OCI-LY7 (cell line): Measurements from ENCODE around the gene GYPB. TPM values are rescaled to one million over a fixed set of nuclear protein-coding genes. Genes with fewer than 3 reads are reported as not detected.
"Not testable (repeated sequence)": the region's sequence is repeated elsewhere in the genome, so short reads cannot be mapped to it uniquely, and the experiment has no call there.

Source experiments
- Bru-seq: library from RNA; stranded (reverse); fragments of 400-500 nt; gene quantifications from one replicate; lab custom pipeline; 2021; lab: Mats Ljungman, UMichigan
- BruChase-seq, 2 experiments: library from RNA; stranded (reverse); fragments of 400-500 nt; gene quantifications; one replicate each; lab custom pipeline; 2021; lab: Mats Ljungman, UMichigan
- BruUV-seq: library from RNA; stranded (reverse); fragments of 400-500 nt; replicated peaks from 2 replicates; lab custom pipeline; 2021; lab: Mats Ljungman, UMichigan
- CTCF ChIA-PET: fragments of 300-600 bp; sonication (Branson Sonifier 250); formaldehyde crosslinking; loops from one replicate; lab custom pipeline; 2022; ENCODE audit warnings: antibody characterized with exemption; ENCODE audit not compliant: unreplicated experiment; lab: Charles Lee
- POLR2A ChIA-PET: fragments of 300-600 bp; sonication (Branson Sonifier 250); formaldehyde crosslinking; loops from one replicate; lab custom pipeline; 2022; ENCODE audit warnings: antibody characterized with exemption; lab: Charles Lee
- DNase-seq: peaks from one replicate; pipeline ENCODE4 v3.0.0-alpha.2; 2015; ENCODE audit warnings: low spot score
- H2AFZ ChIP-seq: fragments of 200-600 bp; sonication (generic), shearing (Covaris generic); 2 replicates; pipeline ENCODE4 v1.6.1; 2014; ENCODE audit warnings: mild to moderate bottlenecking, antibody characterized with exemption, low read length, moderate library complexity
- H3K27ac ChIP-seq: fragments of 200-600 bp; sonication (generic); 2 replicates; pipeline ENCODE4 v1.5.1; 2014; ENCODE audit warnings: mixed run types, low read depth, mild to moderate bottlenecking, moderate library complexity, low read length, inconsistent platforms; ENCODE audit not compliant: poor library complexity, severe bottlenecking
- H3K36me3 ChIP-seq: fragments of 200-600 bp; sonication (generic); 2 replicates; pipeline ENCODE4 v1.6.1; 2014; ENCODE audit warnings: mild to moderate bottlenecking, antibody characterized with exemption, low read length, moderate library complexity, mixed read lengths; ENCODE audit not compliant: insufficient read depth
- H3K4me1 ChIP-seq: fragments of 200-600 bp; sonication (generic); 2 replicates; pipeline ENCODE4 v1.5.1; 2014; ENCODE audit warnings: mild to moderate bottlenecking, low read length; ENCODE audit not compliant: insufficient read depth, poor library complexity, severe bottlenecking
- H3K4me2 ChIP-seq: fragments of 200-600 bp; sonication (generic); 2 replicates; pipeline ENCODE4 v1.6.1; 2014; ENCODE audit warnings: mild to moderate bottlenecking, low read length
- H3K4me3 ChIP-seq: fragments of 200-600 bp; sonication (generic); 2 replicates; pipeline ENCODE4 v1.5.1; 2014; ENCODE audit warnings: mild to moderate bottlenecking, low read depth, low read length; ENCODE audit not compliant: poor library complexity, severe bottlenecking
- H3K79me2 ChIP-seq: fragments of 200-600 bp; sonication (generic); 2 replicates; pipeline ENCODE4 v1.6.1; 2016; ENCODE audit warnings: low read depth, mild to moderate bottlenecking, low read length, moderate library complexity, mixed read lengths; ENCODE audit not compliant: insufficient read depth
- H3K9me2 ChIP-seq: fragments of 200-600 bp; sonication (generic); 2 replicates; pipeline ENCODE4 v1.6.1; 2016; ENCODE audit warnings: mild to moderate bottlenecking, low read length, mixed read lengths; ENCODE audit not compliant: insufficient read depth
- H3K9me3 ChIP-seq: fragments of 200-600 bp; sonication (generic); 2 replicates; pipeline ENCODE4 v1.6.1; 2014; ENCODE audit warnings: mild to moderate bottlenecking, mixed run types, low read length, mixed read lengths
- H4K20me1 ChIP-seq: fragments of 200-600 bp; sonication (generic); 2 replicates; pipeline ENCODE4 v1.6.1; 2014; ENCODE audit warnings: mild to moderate bottlenecking, antibody characterized with exemption, low read length, moderate library complexity, mixed read lengths; ENCODE audit not compliant: insufficient read depth
- EZH2phosphoT487 ChIP-seq: fragments of 200-600 bp; sonication (generic); IDR thresholded peaks from 2 replicates; pipeline ENCODE4 v1.6.1; 2018; ENCODE audit warnings: low read depth, borderline replicate concordance, mild to moderate bottlenecking, mixed run types, antibody characterized with exemption, low read length, moderate library complexity, mixed read lengths
- intact Hi-C: fragments of 100-400 bp; cut with micrococcal nuclease; formaldehyde crosslinking; loops from one replicate; pipeline ENCODE4 v1.10.0; 2022; ENCODE audit not compliant: unreplicated experiment
- long read RNA-seq: library from polyadenylated mRNA; stranded (forward); transcript quantifications from one replicate; pipeline ENCODE4 v2.0.0, GENCODE V29; 2022
- total RNA-seq, 2 experiments: library from RNA; depleted of rRNA in 1 of 2; stranded (reverse); fragments of >200 nt in 1 of 2; shearing (Covaris generic) in 1 of 2; gene quantifications; 2 replicates each; pipeline ENCODE4 v1.2.3, GENCODE V29; 2014 to 2022
- TF ChIP-seq, protein P1 (sequence below): fragments of 200-600 bp; sonication (generic); conservative IDR thresholded peaks from 2 replicates; pipeline ENCODE4 v1.5.1; 2014; ENCODE audit warnings: mild to moderate bottlenecking, antibody characterized with exemption, low read length, moderate library complexity, mixed read lengths

GYPB gene
- not detected in 2 replicates for total RNA-seq (2014; rRNA removed; shearing (Covaris generic))
- total RNA-seq (2022): not detected in 2 replicates
- not detected for Bru-seq, nascent RNA
- BruChase-seq, experiment 1, labeled RNA remaining after a 6-hour chase: not detected
- not detected for BruChase-seq, experiment 2, labeled RNA remaining after a 2-hour chase
- long read RNA-seq: 0 reads

DNA sequence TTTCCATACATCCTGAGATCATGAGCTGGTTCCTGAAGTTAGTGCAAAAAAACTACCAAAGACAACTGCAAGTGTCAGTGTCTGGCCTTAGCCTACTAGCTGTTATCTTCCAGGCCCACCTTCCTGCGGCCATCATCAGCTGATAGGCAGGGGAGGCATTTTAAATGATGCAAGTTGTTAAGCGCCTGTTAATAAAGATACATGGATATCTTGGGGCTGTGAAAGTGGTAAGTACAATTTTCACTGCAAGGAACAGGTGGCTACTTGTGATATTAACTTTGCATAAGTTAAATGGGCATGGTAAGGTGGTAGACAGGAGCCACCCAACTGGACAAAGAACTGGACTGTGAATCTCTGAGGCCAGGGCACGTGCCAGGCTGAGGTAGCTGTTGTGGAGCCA is at the start of gene GYPB:
Gene GYPB (minus strand): TSS at position 104 of the 400 bp plus-strand sequence. CDS start 93 bp downstream, at position 11.
- H3K4me3 ChIP-seq, H3K4me2 ChIP-seq, H3K27ac ChIP-seq, POLR2A ChIA-PET, H4K20me1 ChIP-seq, CTCF ChIA-PET, H2AFZ ChIP-seq, H3K9me2 ChIP-seq, H3K36me3 ChIP-seq, intact Hi-C loops, H3K4me1 ChIP-seq, BruUV-seq, H3K79me2 ChIP-seq, H3K9me3 ChIP-seq, DNase-seq: not testable (repeated sequence)

DNA sequence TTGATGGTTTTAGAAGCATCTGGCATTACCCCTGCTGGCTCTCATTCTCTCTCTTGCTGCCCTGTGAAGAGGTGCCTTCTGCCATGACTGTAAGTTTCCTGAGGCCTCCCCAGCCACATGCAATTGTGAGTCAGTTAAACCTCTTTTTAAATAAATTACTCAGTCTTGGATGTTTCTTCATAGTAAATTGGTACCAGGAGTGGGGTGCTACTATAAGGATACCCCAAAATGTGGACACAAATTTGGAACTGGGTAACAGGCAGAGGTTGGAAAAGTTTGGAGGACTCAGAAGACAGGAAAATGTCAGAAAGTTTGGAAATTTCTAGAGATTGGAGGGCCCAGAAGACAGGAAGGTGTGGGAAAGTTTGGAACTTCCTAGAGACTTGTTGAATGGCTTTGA is 42.4 kb upstream of the GYPB start:
- CTCF ChIA-PET, H3K4me1 ChIP-seq, H3K9me3 ChIP-seq, intact Hi-C loops, POLR2A ChIA-PET, DNase-seq, H3K4me2 ChIP-seq, H3K27ac ChIP-seq, H3K36me3 ChIP-seq, H3K79me2 ChIP-seq, H2AFZ ChIP-seq, H3K4me3 ChIP-seq, H3K9me2 ChIP-seq, BruUV-seq, H4K20me1 ChIP-seq: not testable (repeated sequence)

DNA sequence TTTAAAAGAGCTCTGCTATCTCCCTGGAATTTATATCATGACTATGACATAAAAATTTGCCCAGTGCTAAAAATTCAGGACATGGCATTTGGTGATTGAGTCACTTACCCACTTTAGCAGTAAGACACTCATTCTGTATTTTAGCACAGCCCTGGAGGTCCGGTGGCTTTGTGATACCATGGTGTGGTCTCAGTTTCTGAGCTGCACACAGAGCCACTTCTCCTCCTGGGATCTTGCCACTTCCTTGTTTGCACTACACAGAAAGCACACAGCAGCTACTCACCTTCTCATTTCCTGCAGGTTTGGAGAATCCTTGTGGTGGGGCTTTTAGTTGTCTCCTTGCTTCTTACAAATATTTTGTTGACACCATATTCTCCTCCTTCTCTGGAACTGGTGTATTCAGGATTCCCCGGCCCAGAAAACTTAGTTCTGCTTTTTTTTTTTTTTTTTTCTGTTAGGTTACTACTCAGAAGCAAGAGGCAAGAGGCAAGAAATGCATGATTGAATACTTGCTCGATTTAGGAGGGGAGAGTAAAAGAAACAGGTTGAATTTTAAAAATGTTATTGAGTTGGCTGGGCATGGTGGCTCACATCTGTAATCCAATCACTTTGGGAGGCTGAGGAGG is 41.2 kb upstream of the GYPB start:
- H3K9me3 ChIP-seq, H2AFZ ChIP-seq, H3K4me3 ChIP-seq, POLR2A ChIA-PET, H3K9me2 ChIP-seq, H3K79me2 ChIP-seq, DNase-seq, BruUV-seq, H3K4me1 ChIP-seq, intact Hi-C loops, H3K4me2 ChIP-seq, H4K20me1 ChIP-seq, CTCF ChIA-PET, H3K27ac ChIP-seq, H3K36me3 ChIP-seq: not testable (repeated sequence)

DNA sequence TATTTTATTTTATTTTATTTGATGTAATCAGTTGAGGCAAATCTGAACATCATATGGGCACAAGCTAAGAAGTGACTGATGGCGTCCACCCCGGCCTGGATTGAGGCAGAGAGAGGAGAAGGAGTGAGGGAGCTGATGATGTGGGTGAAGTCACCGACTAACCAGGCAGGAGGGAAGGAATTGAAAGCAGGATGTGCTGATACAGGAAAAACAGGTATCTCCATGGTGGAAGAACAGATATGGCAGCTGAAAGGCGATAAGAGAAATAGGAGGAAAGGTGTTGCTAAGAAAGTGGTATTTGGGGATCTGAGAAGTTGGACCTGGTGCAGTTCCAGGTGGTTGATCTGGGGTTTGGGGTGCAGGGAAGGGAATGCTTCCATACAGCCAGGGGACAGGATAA is 37.6 kb upstream of the GYPB start:
- POLR2A ChIA-PET: no interaction called here
- H4K20me1 ChIP-seq: no peaks in the 10 kb centered on the region
- no peak overlapping the region for H2AFZ ChIP-seq

DNA sequence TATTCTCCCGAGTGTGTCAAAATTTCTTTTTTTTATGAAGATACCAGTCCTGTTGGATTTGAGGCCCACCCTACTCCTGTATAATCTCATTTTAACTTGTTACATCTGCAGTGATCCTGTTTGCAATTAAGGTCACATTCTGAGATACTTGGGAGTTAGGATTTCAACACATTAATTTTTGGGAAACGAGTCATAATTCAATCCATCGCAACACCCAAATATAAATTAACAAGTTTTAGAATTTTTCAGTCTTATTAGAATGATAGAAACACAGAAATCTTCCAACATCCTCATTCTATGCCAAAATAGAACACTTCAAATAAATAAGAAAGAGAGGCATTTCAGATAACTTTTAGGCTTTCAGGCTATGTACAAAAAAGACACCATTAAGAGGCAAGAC is 36.2 kb upstream of the GYPB start:
- H3K27ac ChIP-seq, BruUV-seq, H2AFZ ChIP-seq: not testable (repeated sequence)

More for the DNA sequence above, 37.6 kb upstream of the GYPB start:
- H3K4me1 ChIP-seq: no peaks in the 10 kb centered on the region
- H3K27ac ChIP-seq: no peak overlapping the region
- CTCF ChIA-PET: no interaction called here
- no peak for TF ChIP-seq EZH2phosphoT487
- TF ChIP-seq, protein P1, sequence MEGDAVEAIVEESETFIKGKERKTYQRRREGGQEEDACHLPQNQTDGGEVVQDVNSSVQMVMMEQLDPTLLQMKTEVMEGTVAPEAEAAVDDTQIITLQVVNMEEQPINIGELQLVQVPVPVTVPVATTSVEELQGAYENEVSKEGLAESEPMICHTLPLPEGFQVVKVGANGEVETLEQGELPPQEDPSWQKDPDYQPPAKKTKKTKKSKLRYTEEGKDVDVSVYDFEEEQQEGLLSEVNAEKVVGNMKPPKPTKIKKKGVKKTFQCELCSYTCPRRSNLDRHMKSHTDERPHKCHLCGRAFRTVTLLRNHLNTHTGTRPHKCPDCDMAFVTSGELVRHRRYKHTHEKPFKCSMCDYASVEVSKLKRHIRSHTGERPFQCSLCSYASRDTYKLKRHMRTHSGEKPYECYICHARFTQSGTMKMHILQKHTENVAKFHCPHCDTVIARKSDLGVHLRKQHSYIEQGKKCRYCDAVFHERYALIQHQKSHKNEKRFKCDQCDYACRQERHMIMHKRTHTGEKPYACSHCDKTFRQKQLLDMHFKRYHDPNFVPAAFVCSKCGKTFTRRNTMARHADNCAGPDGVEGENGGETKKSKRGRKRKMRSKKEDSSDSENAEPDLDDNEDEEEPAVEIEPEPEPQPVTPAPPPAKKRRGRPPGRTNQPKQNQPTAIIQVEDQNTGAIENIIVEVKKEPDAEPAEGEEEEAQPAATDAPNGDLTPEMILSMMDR: no peak
- H3K79me2 ChIP-seq: no peaks in the 10 kb centered on the region
- no peak overlapping the region for H3K4me2 ChIP-seq
- H3K4me3 ChIP-seq: no peak overlapping the region
- no peaks in the 10 kb centered on the region for H3K9me2 ChIP-seq
- H3K36me3 ChIP-seq: no peaks in the 10 kb centered on the region
- no peaks in the 10 kb centered on the region for H3K9me3 ChIP-seq
- no peak for DNase-seq
- intact Hi-C loops: no loop called here
- BruUV-seq: no TSS peak

More for the DNA sequence above, 36.2 kb upstream of the GYPB start:
- H4K20me1 ChIP-seq, H3K79me2 ChIP-seq, POLR2A ChIA-PET, H3K4me2 ChIP-seq, H3K4me1 ChIP-seq, DNase-seq, intact Hi-C loops, H3K9me3 ChIP-seq, H3K4me3 ChIP-seq, H3K36me3 ChIP-seq, H3K9me2 ChIP-seq, CTCF ChIA-PET: not testable (repeated sequence)
